Measurements from ENCODE around the gene ATRN.

- no peak for TF ChIP-seq POLR2A (IDR thresholded peaks at IDR 0.05)
- peak; percentile 25 to 58 (median 46) for TF ChIP-seq CTCF (IDR thresholded peaks at IDR 0.05)
These were observed 161.6 kb downstream of the ATRN start for GRCh38 chr20:3632311-3633004.

Data from right lobe of liver (tissue), 4 donors.